Epithelial cell of proximal tubule (primary cell): ENCODE data around the gene UNKL. TPM values are rescaled to one million over a fixed set of nuclear protein-coding genes. Genes with fewer than 3 reads are reported as not detected.

Experiments
- DNase-seq: peaks from one replicate; pipeline ENCODE4 v3.0.0-alpha.2; 2011; ENCODE audit warnings: low read depth
- H3K4me3 ChIP-seq: 2 replicates; pipeline ENCODE4 v1.5.1; 2011; ENCODE audit warnings: low read depth, mild to moderate bottlenecking, low read length
- CTCF ChIP-seq: conservative IDR thresholded peaks from 2 replicates; pipeline ENCODE4 v1.5.1; 2012; ENCODE audit warnings: low read depth, mild to moderate bottlenecking, low read length
- total RNA-seq: library from RNA; depleted of rRNA; stranded (reverse); fragments of >200 nt; gene quantifications from 2 replicates; pipeline ENCODE4 v1.2.3, GENCODE V29; 2015

The UNKL gene
- total RNA-seq, 1 donor from 2014 or later: 20.1 TPM

- no peak for TF ChIP-seq CTCF
- H3K4me3 ChIP-seq: no peak overlapping the region
- no peak for DNase-seq
Measured at GRCh38 chr16:1349951-1350350, 64.6 kb downstream of the UNKL start.

GRCh38 chr16:1349351-1349750 is 65.2 kb downstream of the UNKL start:
- no peak overlapping the region for H3K4me3 ChIP-seq
- no peak for DNase-seq
- TF ChIP-seq CTCF: no peak

GRCh38 chr16:1348926-1349325 is 65.6 kb downstream of the UNKL start:
- no peak for DNase-seq
- TF ChIP-seq CTCF: no peak
- H3K4me3 ChIP-seq: no peak overlapping the region

- TF ChIP-seq CTCF: no peak
- no peak for DNase-seq
- no peak overlapping the region for H3K4me3 ChIP-seq
Measured at GRCh38 chr16:1348441-1348840, 66.1 kb downstream of the UNKL start.

- H3K4me3 ChIP-seq: no peak overlapping the region
- no peak for DNase-seq
- TF ChIP-seq CTCF: no peak
Measured at GRCh38 chr16:1347962-1348361, 66.5 kb downstream of the UNKL start.

GRCh38 chr16:1347286-1347855 is 67.1 kb downstream of the UNKL start:
- no peak overlapping the region for H3K4me3 ChIP-seq
- no peak for TF ChIP-seq CTCF
- no peak for DNase-seq
